ENCODE data around the gene EIF4G3. TPM values are rescaled to one million over a fixed set of nuclear protein-coding genes. Genes with fewer than 3 reads are reported as not detected.
A peak's percentile ranks its signal among the peaks of the same experiment; 100 is the strongest.

The EIF4G3 gene
- total RNA-seq, 4 donors from 2014 or later, result 41.2 to 57.3 (median 50.0) TPM

DNA sequence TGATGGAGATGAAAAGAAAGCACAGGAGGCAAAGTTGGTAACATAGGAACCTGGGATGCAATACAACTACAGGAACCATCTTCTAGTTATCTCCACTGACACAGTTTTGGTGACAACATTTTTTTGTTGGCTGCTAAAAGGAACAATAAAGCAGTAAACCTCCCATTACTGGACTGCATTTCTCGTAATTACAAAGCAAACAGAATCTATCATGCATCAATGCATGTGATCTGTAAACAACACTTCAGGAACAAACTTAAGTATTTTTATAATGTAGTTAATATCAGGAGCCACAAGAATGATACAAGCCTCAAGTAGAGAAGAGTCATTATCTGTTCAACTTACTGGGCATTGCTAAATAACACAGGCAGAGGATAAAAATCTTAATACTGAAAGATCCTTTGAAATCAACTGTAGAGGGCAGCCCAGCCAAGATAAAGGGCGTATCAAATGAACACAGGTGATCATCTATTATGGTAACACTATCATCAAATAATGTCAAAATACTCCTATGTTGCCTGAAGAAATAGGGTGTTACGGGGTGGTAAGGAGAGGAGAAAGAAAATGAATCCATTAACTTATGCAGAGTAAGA lies 193.3 kb downstream of the EIF4G3 start:
- Histone ChIP-seq H3K36me3 (peaks cover 0 to 6% (median 0%) of the 10 kb centered on the region in 3 donors), H3K4me1 (peaks cover 0 to 4% (median 0%) of the 10 kb centered on the region in 4 donors), H3K27me3 (no peaks in the 10 kb centered on the region), H3K4me3 (no peak overlapping the region), H3K27ac (no peak overlapping the region), H3K9me3 (no peaks in the 10 kb centered on the region)
- TF ChIP-seq EP300 (IDR thresholded peaks at IDR 0.05) (no peak), POLR2A (IDR thresholded peaks at IDR 0.05) (no peak)
- TF ChIP-seq, protein P1, sequence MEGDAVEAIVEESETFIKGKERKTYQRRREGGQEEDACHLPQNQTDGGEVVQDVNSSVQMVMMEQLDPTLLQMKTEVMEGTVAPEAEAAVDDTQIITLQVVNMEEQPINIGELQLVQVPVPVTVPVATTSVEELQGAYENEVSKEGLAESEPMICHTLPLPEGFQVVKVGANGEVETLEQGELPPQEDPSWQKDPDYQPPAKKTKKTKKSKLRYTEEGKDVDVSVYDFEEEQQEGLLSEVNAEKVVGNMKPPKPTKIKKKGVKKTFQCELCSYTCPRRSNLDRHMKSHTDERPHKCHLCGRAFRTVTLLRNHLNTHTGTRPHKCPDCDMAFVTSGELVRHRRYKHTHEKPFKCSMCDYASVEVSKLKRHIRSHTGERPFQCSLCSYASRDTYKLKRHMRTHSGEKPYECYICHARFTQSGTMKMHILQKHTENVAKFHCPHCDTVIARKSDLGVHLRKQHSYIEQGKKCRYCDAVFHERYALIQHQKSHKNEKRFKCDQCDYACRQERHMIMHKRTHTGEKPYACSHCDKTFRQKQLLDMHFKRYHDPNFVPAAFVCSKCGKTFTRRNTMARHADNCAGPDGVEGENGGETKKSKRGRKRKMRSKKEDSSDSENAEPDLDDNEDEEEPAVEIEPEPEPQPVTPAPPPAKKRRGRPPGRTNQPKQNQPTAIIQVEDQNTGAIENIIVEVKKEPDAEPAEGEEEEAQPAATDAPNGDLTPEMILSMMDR (IDR thresholded peaks at IDR 0.05), result no peak
- WGBS, 2 donors, result 90 to 94% methylated on average over 3 of the region's 3 CpGs
- DNase-seq (ENCODE audit: low spot score in 2 of 2), result no peak

DNA sequence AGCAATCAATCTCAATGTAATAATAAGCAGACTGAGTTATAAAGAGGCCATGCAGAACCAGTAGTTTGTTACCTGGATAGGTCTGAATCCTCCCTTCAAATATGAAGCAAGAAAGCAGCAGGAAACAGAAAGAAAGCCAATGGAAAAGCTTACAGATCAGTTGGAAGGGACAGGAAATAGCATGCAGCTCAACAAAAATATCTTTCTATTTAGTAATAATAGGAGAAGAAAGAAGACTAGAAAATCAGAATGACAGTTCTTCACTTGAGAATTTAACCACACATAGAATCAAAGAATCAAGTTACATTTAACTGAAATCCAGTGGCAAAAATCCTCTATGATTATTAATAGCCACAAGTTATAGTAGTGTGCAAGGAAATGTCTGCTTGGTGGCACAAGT lies 194.4 kb downstream of the EIF4G3 start:
- Histone ChIP-seq H3K4me3 (no peak overlapping the region), H3K9me3 (no peaks in the 10 kb centered on the region), H3K27me3 (no peaks in the 10 kb centered on the region), H3K27ac (no peak overlapping the region), H3K36me3 (peaks cover 0 to 6% (median 0%) of the 10 kb centered on the region in 3 donors), H3K4me1 (peaks cover 0 to 4% (median 0%) of the 10 kb centered on the region in 4 donors)
- TF ChIP-seq, protein P1 (IDR thresholded peaks at IDR 0.05), result no peak
- TF ChIP-seq EP300 (IDR thresholded peaks at IDR 0.05) (no peak), POLR2A (IDR thresholded peaks at IDR 0.05) (no peak)
- DNase-seq (ENCODE audit: low spot score in 2 of 2), result no peak

DNA sequence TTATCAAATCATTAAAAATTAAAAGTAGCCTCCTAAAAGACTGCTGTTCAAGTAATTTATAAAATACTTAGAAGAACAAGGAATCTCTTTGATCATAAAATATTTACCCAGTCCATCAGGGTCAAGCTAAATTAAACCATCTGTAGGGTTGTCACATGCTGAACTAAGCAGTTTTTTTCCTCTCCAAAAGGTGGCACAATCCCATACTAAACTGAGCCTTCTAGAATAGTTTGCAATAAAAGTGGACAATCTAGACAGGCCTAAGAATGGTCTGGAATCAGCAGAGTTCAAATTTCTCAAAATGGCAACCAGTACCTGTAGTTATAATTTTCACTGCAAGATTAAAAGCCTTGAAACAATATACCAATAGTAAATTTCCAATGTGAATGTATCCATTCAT lies 194.8 kb downstream of the EIF4G3 start:
- H3K27me3 ChIP-seq, result no peaks in the 10 kb centered on the region
- no peaks in the 10 kb centered on the region for H3K9me3 ChIP-seq
- DNase-seq (ENCODE audit: low spot score in 2 of 2), result no peak
- no peak overlapping the region for H3K4me3 ChIP-seq
- no peak overlapping the region for H3K27ac ChIP-seq
- peaks cover 0 to 6% (median 0%) of the 10 kb centered on the region in 3 donors for H3K36me3 ChIP-seq
- TF ChIP-seq POLR2A (IDR thresholded peaks at IDR 0.05), result no peak
- TF ChIP-seq, protein P1 (IDR thresholded peaks at IDR 0.05), result peak in 3 of 5 experiments; percentile 22 to 43 (median 34)
- no peak for TF ChIP-seq EP300 (IDR thresholded peaks at IDR 0.05)
- H3K4me1 ChIP-seq, result peaks cover 0 to 4% (median 0%) of the 10 kb centered on the region in 4 donors

DNA sequence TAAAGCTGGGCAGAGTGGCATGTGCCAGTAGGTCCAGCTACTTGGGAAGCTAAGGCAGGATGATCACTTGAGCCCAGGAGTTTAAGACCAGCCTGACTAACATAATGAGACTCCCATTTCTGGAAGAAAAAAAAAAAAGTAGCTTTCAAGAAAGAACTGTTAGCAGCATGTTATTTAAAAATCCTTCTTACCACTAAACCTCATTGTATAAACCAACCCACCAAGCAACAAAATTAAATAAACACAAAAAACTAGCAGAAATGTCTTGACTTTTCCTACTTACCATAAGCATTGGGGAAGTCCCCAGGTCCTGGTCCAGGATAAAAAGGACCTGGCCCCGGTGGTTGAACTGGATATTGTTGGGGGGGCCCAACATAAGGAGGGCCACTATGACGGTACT lies 196.6 kb downstream of the EIF4G3 start:
- Histone ChIP-seq H3K9me3 (no peaks in the 10 kb centered on the region), H3K4me3 (no peak overlapping the region), H3K27me3 (no peaks in the 10 kb centered on the region), H3K27ac (no peak overlapping the region), H3K4me1 (peaks cover 0 to 4% (median 0%) of the 10 kb centered on the region in 4 donors), H3K36me3 (peaks cover 0 to 6% (median 0%) of the 10 kb centered on the region in 3 donors)
- TF ChIP-seq EP300 (IDR thresholded peaks at IDR 0.05), result no peak
- no peak for TF ChIP-seq POLR2A (IDR thresholded peaks at IDR 0.05)
- TF ChIP-seq, protein P1 (IDR thresholded peaks at IDR 0.05), result no peak
- DNase-seq (ENCODE audit: low spot score in 2 of 2), result no peak
- 93 to 97% methylated on average over 2 of the region's 2 CpGs for WGBS, 2 donors

DNA sequence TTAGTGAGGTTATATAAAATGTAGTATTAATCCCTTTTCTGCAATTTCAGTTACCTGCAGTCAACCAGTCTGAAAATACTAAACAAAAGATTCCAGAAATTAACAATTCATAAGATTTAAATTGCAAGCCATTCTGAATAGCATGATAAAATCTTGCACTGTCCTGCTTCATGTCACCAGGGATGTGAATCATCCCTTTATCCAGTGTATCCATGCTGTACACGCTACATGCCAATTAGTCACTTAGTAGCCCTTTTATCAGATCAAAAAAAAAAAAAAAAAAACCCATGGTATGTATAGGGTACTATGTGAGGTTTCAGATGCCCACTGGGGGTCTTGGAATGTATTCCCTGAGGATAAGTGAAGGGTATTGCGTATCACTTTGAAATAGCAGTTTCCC lies 198.3 kb downstream of the EIF4G3 start:
- peaks cover 0 to 6% (median 0%) of the 10 kb centered on the region in 3 donors for H3K36me3 ChIP-seq
- H3K9me3 ChIP-seq, result no peaks in the 10 kb centered on the region
- no peak overlapping the region for H3K27ac ChIP-seq
- TF ChIP-seq EP300 (IDR thresholded peaks at IDR 0.05) (no peak), POLR2A (IDR thresholded peaks at IDR 0.05) (no peak)
- TF ChIP-seq, protein P1 (IDR thresholded peaks at IDR 0.05), result no peak
- H3K4me1 ChIP-seq, result peaks cover 0 to 4% (median 0%) of the 10 kb centered on the region in 4 donors
- no peak for DNase-seq (ENCODE audit: low spot score in 2 of 2)
- WGBS, 2 donors, result 93 to 96% methylated on average over 2 of the region's 2 CpGs
- H3K27me3 ChIP-seq, result no peaks in the 10 kb centered on the region
- H3K4me3 ChIP-seq, result no peak overlapping the region
